ENCODE measurements around the gene TMEM38B. TPM values are rescaled to one million over a fixed set of nuclear protein-coding genes. Genes with fewer than 3 reads are reported as not detected.

TMEM38B gene
- total RNA-seq, 1 experiment from 2014 or later = 22.6 TPM

GRCh38 chr9:105678163-105678562, 16.2 kb upstream of the TMEM38B start:
- no peak for DNase-seq (ENCODE audit: low spot score)
- intact Hi-C loops (cut with micrococcal nuclease; ENCODE audit: unreplicated experiment) = no loop called here
- BruUV-seq (replicated peaks) = no TSS peak
- no peak overlapping the region for H3K27ac ChIP-seq (ENCODE audit: low read depth, low read length, poor library complexity, severe bottlenecking)
- H3K36me3 ChIP-seq (ENCODE audit: insufficient read depth, low read length, poor library complexity, severe bottlenecking) = no peaks in the 10 kb centered on the region
- TF ChIP-seq CTCF (conservative IDR thresholded peaks at IDR 0.05; ENCODE audit: low read depth, low read length) (no peak), EZH2 (IDR thresholded peaks at IDR 0.05; ENCODE audit: borderline replicate concordance, low read depth, low read length, poor library complexity, severe bottlenecking) (no peak)
- no peaks in the 10 kb centered on the region for H3K4me1 ChIP-seq (ENCODE audit: insufficient read depth, low read length, poor library complexity, severe bottlenecking)
- no peaks in the 10 kb centered on the region for H3K9me3 ChIP-seq (ENCODE audit: low read depth, low read length, poor library complexity, severe bottlenecking)
- POLR2A ChIA-PET (ENCODE audit: low non-redundant PET) = no interaction called here
- H3K4me3 ChIP-seq (ENCODE audit: low read depth, low read length, poor library complexity, severe bottlenecking) = no peak overlapping the region
- no peaks in the 10 kb centered on the region for H3K27me3 ChIP-seq (replicated peaks; ENCODE audit: insufficient read depth, low read depth, low read length, poor library complexity)
- CTCF ChIA-PET = no interaction called here

GRCh38 chr9:105678781-105679180, 15.6 kb upstream of the TMEM38B start:
- no peak overlapping the region for H3K4me3 ChIP-seq (ENCODE audit: low read depth, low read length, poor library complexity, severe bottlenecking)
- intact Hi-C loops (cut with micrococcal nuclease; ENCODE audit: unreplicated experiment) = no loop called here
- no peak overlapping the region for H3K27ac ChIP-seq (ENCODE audit: low read depth, low read length, poor library complexity, severe bottlenecking)
- no peaks in the 10 kb centered on the region for H3K4me1 ChIP-seq (ENCODE audit: insufficient read depth, low read length, poor library complexity, severe bottlenecking)
- no peaks in the 10 kb centered on the region for H3K9me3 ChIP-seq (ENCODE audit: low read depth, low read length, poor library complexity, severe bottlenecking)
- no peaks in the 10 kb centered on the region for H3K27me3 ChIP-seq (replicated peaks; ENCODE audit: insufficient read depth, low read depth, low read length, poor library complexity)
- TF ChIP-seq CTCF (conservative IDR thresholded peaks at IDR 0.05; ENCODE audit: low read depth, low read length) (no peak), EZH2 (IDR thresholded peaks at IDR 0.05; ENCODE audit: borderline replicate concordance, low read depth, low read length, poor library complexity, severe bottlenecking) (no peak)
- no peaks in the 10 kb centered on the region for H3K36me3 ChIP-seq (ENCODE audit: insufficient read depth, low read length, poor library complexity, severe bottlenecking)
- ChIA-PET POLR2A (ENCODE audit: low non-redundant PET) (no interaction called here), CTCF (no interaction called here)
- no peak for DNase-seq (ENCODE audit: low spot score)
- no TSS peak for BruUV-seq (replicated peaks)

- ChIA-PET CTCF (no interaction called here), POLR2A (ENCODE audit: low non-redundant PET) (no interaction called here)
- Histone ChIP-seq H3K36me3 (ENCODE audit: insufficient read depth, low read length, poor library complexity, severe bottlenecking) (no peaks in the 10 kb centered on the region), H3K27me3 (replicated peaks; ENCODE audit: insufficient read depth, low read depth, low read length, poor library complexity) (no peaks in the 10 kb centered on the region), H3K4me1 (ENCODE audit: insufficient read depth, low read length, poor library complexity, severe bottlenecking) (no peaks in the 10 kb centered on the region), H3K27ac (ENCODE audit: low read depth, low read length, poor library complexity, severe bottlenecking) (no peak overlapping the region), H3K4me3 (ENCODE audit: low read depth, low read length, poor library complexity, severe bottlenecking) (no peak overlapping the region), H3K9me3 (ENCODE audit: low read depth, low read length, poor library complexity, severe bottlenecking) (no peaks in the 10 kb centered on the region)
- BruUV-seq (replicated peaks) = no TSS peak
- DNase-seq (ENCODE audit: low spot score) = no peak
- TF ChIP-seq EZH2 (IDR thresholded peaks at IDR 0.05; ENCODE audit: borderline replicate concordance, low read depth, low read length, poor library complexity, severe bottlenecking) (no peak), CTCF (conservative IDR thresholded peaks at IDR 0.05; ENCODE audit: low read depth, low read length) (no peak)
- intact Hi-C loops (cut with micrococcal nuclease; ENCODE audit: unreplicated experiment) = no loop called here
These were observed 14.9 kb upstream of the TMEM38B start for GRCh38 chr9:105679257-105680022.
